22Rv1 (cell line): ENCODE data around the gene CCDC78.
"Not testable (repeated sequence)": the region's sequence is repeated elsewhere in the genome, so short reads cannot be mapped to it uniquely, and the experiment has no call there.

Experiments
- H3K27ac ChIP-seq: fragments of 450-650 bp; 2 replicates; pipeline ENCODE4 v1.5.1; 2017
- CTCF ChIP-seq: fragments of 450-650 bp; IDR thresholded peaks from 2 replicates; pipeline ENCODE4 v1.5.1; 2017; ENCODE audit warnings: mild to moderate bottlenecking
- ZFX ChIP-seq: fragments of 450-650 bp; IDR thresholded peaks from 2 replicates; pipeline ENCODE4 v1.6.1; 2017; ENCODE audit warnings: antibody characterized with exemption, borderline replicate concordance

Gene CCDC78

GRCh38 chr16:750485-750884 lies 24.2 kb upstream of the CCDC78 start:
- no peak for TF ChIP-seq ZFX
- TF ChIP-seq CTCF: no peak
- H3K27ac ChIP-seq: 0 out of 2 replicates have a peak overlapping the region, but pooled peaks have one; percentile 23

GRCh38 chr16:749010-749409 lies 22.8 kb upstream of the CCDC78 start:
- no peak overlapping the region for H3K27ac ChIP-seq
- TF ChIP-seq CTCF (no peak), ZFX (no peak)

GRCh38 chr16:747978-748746 lies 21.9 kb upstream of the CCDC78 start:
- no peak overlapping the region for H3K27ac ChIP-seq
- TF ChIP-seq CTCF: no peak
- no peak for TF ChIP-seq ZFX

GRCh38 chr16:746637-747036 lies 20.4 kb upstream of the CCDC78 start:
- TF ChIP-seq CTCF (no peak), ZFX (no peak)
- no peak overlapping the region for H3K27ac ChIP-seq

GRCh38 chr16:745739-746138 lies 19.5 kb upstream of the CCDC78 start:
- TF ChIP-seq CTCF (peak; percentile 72), ZFX (no peak)
- no peak overlapping the region for H3K27ac ChIP-seq

GRCh38 chr16:743794-744500 lies 17.7 kb upstream of the CCDC78 start:
- no peak overlapping the region for H3K27ac ChIP-seq
- TF ChIP-seq CTCF (peak; percentile 13; the same call in 1 of the 2 replicates), ZFX (no peak)

- H3K27ac ChIP-seq: not testable (repeated sequence)
Observed at GRCh38 chr16:742894-743293, 16.7 kb upstream of the CCDC78 start.
